Smooth muscle cell (in vitro differentiated cells): ENCODE measurements around the gene TTLL5. TPM values are rescaled to one million over a fixed set of nuclear protein-coding genes. Genes with fewer than 3 reads are reported as not detected.

Source experiments
- DNase-seq: peaks from one replicate; lab custom pipeline; 2025; ENCODE audit not compliant: unreplicated experiment; lab: John Stamatoyannopoulos, UW
- H2AFZ ChIP-seq: fragments of 200-600 bp; sonication (generic); 2 replicates; pipeline ENCODE4 v1.6.0; 2016; ENCODE audit warnings: antibody characterized with exemption, low read depth, mild to moderate bottlenecking
- H3F3A ChIP-seq: fragments of 200-600 bp; sonication (generic); 2 replicates; pipeline ENCODE4 v1.6.0; 2017; ENCODE audit warnings: antibody characterized with exemption, low read depth
- H3K27ac ChIP-seq: fragments of 200-600 bp; sonication (generic); 2 replicates; pipeline ENCODE4 v1.5.1; 2016; ENCODE audit warnings: low read depth, mild to moderate bottlenecking
- H3K27me3 ChIP-seq: fragments of 200-600 bp; sonication (generic); 2 replicates; pipeline ENCODE4 v1.6.1; 2016; ENCODE audit warnings: low read depth, mild to moderate bottlenecking
- H3K36me3 ChIP-seq: fragments of 200-600 bp; sonication (generic); 2 replicates; pipeline ENCODE4 v1.5.1; 2016; ENCODE audit warnings: low read depth
- H3K4me1 ChIP-seq: fragments of 200-600 bp; sonication (generic); 2 replicates; pipeline ENCODE4 v1.5.1; 2016; ENCODE audit warnings: low read depth
- H3K4me2 ChIP-seq: fragments of 200-600 bp; sonication (generic); 2 replicates; pipeline ENCODE4 v1.6.0; 2016; ENCODE audit warnings: mild to moderate bottlenecking
- H3K4me3 ChIP-seq: fragments of 200-600 bp; sonication (generic); 2 replicates; pipeline ENCODE4 v1.5.1; 2016; ENCODE audit warnings: mild to moderate bottlenecking
- H3K79me2 ChIP-seq: fragments of 200-600 bp; sonication (generic); 2 replicates; pipeline ENCODE4 v1.6.0; 2016; ENCODE audit warnings: low read depth, mild to moderate bottlenecking
- H3K9ac ChIP-seq: fragments of 200-600 bp; sonication (generic); 2 replicates; pipeline ENCODE4 v1.6.0; 2016; ENCODE audit warnings: low read depth
- H3K9me3 ChIP-seq: fragments of 200-600 bp; sonication (generic); replicated peaks from 2 replicates; pipeline ENCODE4 v1.5.1; 2016; ENCODE audit warnings: low read depth
- H4K20me1 ChIP-seq: fragments of 200-600 bp; sonication (generic); 2 replicates; pipeline ENCODE4 v1.6.0; 2016; ENCODE audit warnings: low read depth
- WGBS: methylation state at CpG from one replicate; pipeline ENCODE4 v1.1.7; 2016; ENCODE audit warnings: low lambda C conversion rate; 5-methylcytosine and 5-hydroxymethylcytosine counted together
- polyA plus RNA-seq: library from polyadenylated mRNA; unstranded; fragments of >200 nt; fragmentation: Nextera tagmentation; extraction: Ambion mirVana; gene quantifications from 2 replicates; pipeline ENCODE4 v1.2.1, GENCODE V29; 2016
- total RNA-seq: library from RNA; depleted of rRNA; stranded (reverse); fragments of >200 nt; gene quantifications from 2 replicates; pipeline ENCODE4 v1.2.3, GENCODE V29; 2014
- TF ChIP-seq, protein P1 (sequence below): fragments of 200-600 bp; sonication (generic); IDR thresholded peaks from 2 replicates; pipeline ENCODE4 v1.5.1; 2017; ENCODE audit warnings: borderline replicate concordance, mild to moderate bottlenecking, antibody characterized with exemption; ENCODE audit not compliant: insufficient read depth, poor library complexity, severe bottlenecking

Gene TTLL5
- total and polyA plus RNA-seq, 2 experiments from 2014 or later = 12.6 to 38.0 TPM

DNA sequence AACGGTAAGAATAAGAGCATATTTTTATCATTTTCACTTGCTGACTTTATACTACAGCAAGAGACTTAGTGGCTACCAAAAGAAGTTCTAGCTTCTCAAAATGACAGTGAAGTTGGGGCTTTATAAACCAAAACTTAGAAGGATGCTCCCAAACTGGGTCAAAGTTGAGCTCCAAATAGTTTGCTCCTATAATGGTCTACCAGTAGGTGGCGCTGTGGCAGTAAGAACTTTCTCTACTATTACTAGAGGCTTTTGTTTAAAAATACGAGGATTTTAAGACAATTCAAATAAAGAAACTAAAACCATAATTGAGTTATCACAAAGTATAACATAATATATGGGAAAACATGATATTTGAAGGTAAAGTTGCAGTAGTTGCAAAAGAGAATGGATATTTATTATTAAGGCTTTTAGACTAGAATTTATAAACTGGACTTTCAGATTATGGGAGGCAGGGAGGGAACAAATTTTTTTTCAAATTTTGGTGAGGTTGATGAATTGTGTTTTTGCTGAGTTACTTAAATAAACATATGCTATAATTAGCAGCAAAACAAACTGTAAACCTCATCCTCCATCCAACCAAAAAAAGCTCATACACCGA is 245.7 kb downstream of the TTLL5 start:
- no peak overlapping the region for H3K27ac ChIP-seq
- H3K9me3 ChIP-seq = no peaks in the 10 kb centered on the region
- H2AFZ ChIP-seq = no peak overlapping the region
- 49% methylated on average over 4 of the region's 4 CpGs for WGBS
- H3K79me2 ChIP-seq = no peaks in the 10 kb centered on the region
- H3K27me3 ChIP-seq = no peaks in the 10 kb centered on the region
- TF ChIP-seq, protein P1, sequence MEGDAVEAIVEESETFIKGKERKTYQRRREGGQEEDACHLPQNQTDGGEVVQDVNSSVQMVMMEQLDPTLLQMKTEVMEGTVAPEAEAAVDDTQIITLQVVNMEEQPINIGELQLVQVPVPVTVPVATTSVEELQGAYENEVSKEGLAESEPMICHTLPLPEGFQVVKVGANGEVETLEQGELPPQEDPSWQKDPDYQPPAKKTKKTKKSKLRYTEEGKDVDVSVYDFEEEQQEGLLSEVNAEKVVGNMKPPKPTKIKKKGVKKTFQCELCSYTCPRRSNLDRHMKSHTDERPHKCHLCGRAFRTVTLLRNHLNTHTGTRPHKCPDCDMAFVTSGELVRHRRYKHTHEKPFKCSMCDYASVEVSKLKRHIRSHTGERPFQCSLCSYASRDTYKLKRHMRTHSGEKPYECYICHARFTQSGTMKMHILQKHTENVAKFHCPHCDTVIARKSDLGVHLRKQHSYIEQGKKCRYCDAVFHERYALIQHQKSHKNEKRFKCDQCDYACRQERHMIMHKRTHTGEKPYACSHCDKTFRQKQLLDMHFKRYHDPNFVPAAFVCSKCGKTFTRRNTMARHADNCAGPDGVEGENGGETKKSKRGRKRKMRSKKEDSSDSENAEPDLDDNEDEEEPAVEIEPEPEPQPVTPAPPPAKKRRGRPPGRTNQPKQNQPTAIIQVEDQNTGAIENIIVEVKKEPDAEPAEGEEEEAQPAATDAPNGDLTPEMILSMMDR = peak; percentile 97
- peaks cover 23% of the 10 kb centered on the region for H3F3A ChIP-seq
- no peaks in the 10 kb centered on the region for H4K20me1 ChIP-seq
- H3K36me3 ChIP-seq = no peaks in the 10 kb centered on the region
- H3K4me3 ChIP-seq = no peak overlapping the region
- no peak overlapping the region for H3K9ac ChIP-seq
- peaks cover 6% of the 10 kb centered on the region for H3K4me1 ChIP-seq
- DNase-seq = no peak
- H3K4me2 ChIP-seq = no peak overlapping the region

GRCh38 chr14:75907756-75908359 is 246.8 kb downstream of the TTLL5 start:
- peaks cover 6% of the 10 kb centered on the region for H3K4me1 ChIP-seq
- H3K4me3 ChIP-seq = no peak overlapping the region
- 95% methylated on average over 4 of the region's 4 CpGs for WGBS
- no peak overlapping the region for H3K9ac ChIP-seq
- H2AFZ ChIP-seq = no peak overlapping the region
- peaks cover 23% of the 10 kb centered on the region for H3F3A ChIP-seq
- no peak overlapping the region for H3K4me2 ChIP-seq
- H3K36me3 ChIP-seq = no peaks in the 10 kb centered on the region
- TF ChIP-seq, protein P1 = no peak
- no peak for DNase-seq
- H4K20me1 ChIP-seq = no peaks in the 10 kb centered on the region
- no peaks in the 10 kb centered on the region for H3K9me3 ChIP-seq
- H3K27ac ChIP-seq = no peak overlapping the region
- H3K79me2 ChIP-seq = no peaks in the 10 kb centered on the region
- H3K27me3 ChIP-seq = no peaks in the 10 kb centered on the region

GRCh38 chr14:75909630-75910029 is 248.6 kb downstream of the TTLL5 start:
- no peak overlapping the region for H3K9ac ChIP-seq
- H3K36me3 ChIP-seq = no peaks in the 10 kb centered on the region
- H3K79me2 ChIP-seq = no peaks in the 10 kb centered on the region
- no peak overlapping the region for H2AFZ ChIP-seq
- no peaks in the 10 kb centered on the region for H4K20me1 ChIP-seq
- peaks cover 4% of the 10 kb centered on the region for H3K4me1 ChIP-seq
- no peaks in the 10 kb centered on the region for H3K9me3 ChIP-seq
- no peak overlapping the region for H3K4me2 ChIP-seq
- no peak overlapping the region for H3K27ac ChIP-seq
- H3F3A ChIP-seq = peaks cover 18% of the 10 kb centered on the region
- TF ChIP-seq, protein P1 = no peak
- no peak overlapping the region for H3K4me3 ChIP-seq
- no peaks in the 10 kb centered on the region for H3K27me3 ChIP-seq
- whole genome bisulfite sequencing = 95% methylated on average over 3 of the region's 3 CpGs
- no peak for DNase-seq

GRCh38 chr14:75910048-75910447 is 249.0 kb downstream of the TTLL5 start:
- Histone ChIP-seq H3K79me2 (no peaks in the 10 kb centered on the region), H3K27ac (no peak overlapping the region), H3K27me3 (no peaks in the 10 kb centered on the region), H2AFZ (no peak overlapping the region), H3F3A (peaks cover 13% of the 10 kb centered on the region), H3K36me3 (no peaks in the 10 kb centered on the region), H4K20me1 (no peaks in the 10 kb centered on the region), H3K9ac (no peak overlapping the region), H3K4me1 (no peaks in the 10 kb centered on the region), H3K4me3 (no peak overlapping the region), H3K4me2 (no peak overlapping the region), H3K9me3 (no peaks in the 10 kb centered on the region)
- TF ChIP-seq, protein P1 = no peak
- no peak for DNase-seq
- 78% methylated on average over 2 of the region's 2 CpGs for WGBS
